GM12865 (cell line): ENCODE results near the gene NTN1.
A peak's percentile ranks its signal among the peaks of the same experiment; 100 is the strongest.
"Not testable (repeated sequence)": the region's sequence is repeated elsewhere in the genome, so short reads cannot be mapped to it uniquely, and the experiment has no call there.

Experiments used
- DNase-seq: peaks from one replicate; pipeline ENCODE4 v3.0.0; 2010; ENCODE audit warnings: low read depth
- H3K4me3 ChIP-seq: 2 replicates; pipeline ENCODE4 v1.5.1; 2011; ENCODE audit warnings: mild to moderate bottlenecking, low read depth, low read length, control low read depth
- TF ChIP-seq, protein P1 (sequence below): IDR thresholded peaks from 2 replicates; pipeline ENCODE4 v1.5.1; 2011; ENCODE audit warnings: low read length, control low read depth, low read depth, inconsistent platforms; ENCODE audit not compliant: insufficient read depth; ENCODE audit errors: missing control alignments

The NTN1 gene

GRCh38 chr17:8986295-8986694 lies 35.0 kb upstream of the NTN1 start:
- TF ChIP-seq, protein P1, sequence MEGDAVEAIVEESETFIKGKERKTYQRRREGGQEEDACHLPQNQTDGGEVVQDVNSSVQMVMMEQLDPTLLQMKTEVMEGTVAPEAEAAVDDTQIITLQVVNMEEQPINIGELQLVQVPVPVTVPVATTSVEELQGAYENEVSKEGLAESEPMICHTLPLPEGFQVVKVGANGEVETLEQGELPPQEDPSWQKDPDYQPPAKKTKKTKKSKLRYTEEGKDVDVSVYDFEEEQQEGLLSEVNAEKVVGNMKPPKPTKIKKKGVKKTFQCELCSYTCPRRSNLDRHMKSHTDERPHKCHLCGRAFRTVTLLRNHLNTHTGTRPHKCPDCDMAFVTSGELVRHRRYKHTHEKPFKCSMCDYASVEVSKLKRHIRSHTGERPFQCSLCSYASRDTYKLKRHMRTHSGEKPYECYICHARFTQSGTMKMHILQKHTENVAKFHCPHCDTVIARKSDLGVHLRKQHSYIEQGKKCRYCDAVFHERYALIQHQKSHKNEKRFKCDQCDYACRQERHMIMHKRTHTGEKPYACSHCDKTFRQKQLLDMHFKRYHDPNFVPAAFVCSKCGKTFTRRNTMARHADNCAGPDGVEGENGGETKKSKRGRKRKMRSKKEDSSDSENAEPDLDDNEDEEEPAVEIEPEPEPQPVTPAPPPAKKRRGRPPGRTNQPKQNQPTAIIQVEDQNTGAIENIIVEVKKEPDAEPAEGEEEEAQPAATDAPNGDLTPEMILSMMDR, result no peak
- H3K4me3 ChIP-seq, result no peak overlapping the region

GRCh38 chr17:8988263-8988935 lies 32.9 kb upstream of the NTN1 start:
- not testable (repeated sequence) for DNase-seq, H3K4me3 ChIP-seq

More at GRCh38 chr17:8986295-8986694, 35.0 kb upstream of the NTN1 start:
- DNase-seq, result no peak

DNA sequence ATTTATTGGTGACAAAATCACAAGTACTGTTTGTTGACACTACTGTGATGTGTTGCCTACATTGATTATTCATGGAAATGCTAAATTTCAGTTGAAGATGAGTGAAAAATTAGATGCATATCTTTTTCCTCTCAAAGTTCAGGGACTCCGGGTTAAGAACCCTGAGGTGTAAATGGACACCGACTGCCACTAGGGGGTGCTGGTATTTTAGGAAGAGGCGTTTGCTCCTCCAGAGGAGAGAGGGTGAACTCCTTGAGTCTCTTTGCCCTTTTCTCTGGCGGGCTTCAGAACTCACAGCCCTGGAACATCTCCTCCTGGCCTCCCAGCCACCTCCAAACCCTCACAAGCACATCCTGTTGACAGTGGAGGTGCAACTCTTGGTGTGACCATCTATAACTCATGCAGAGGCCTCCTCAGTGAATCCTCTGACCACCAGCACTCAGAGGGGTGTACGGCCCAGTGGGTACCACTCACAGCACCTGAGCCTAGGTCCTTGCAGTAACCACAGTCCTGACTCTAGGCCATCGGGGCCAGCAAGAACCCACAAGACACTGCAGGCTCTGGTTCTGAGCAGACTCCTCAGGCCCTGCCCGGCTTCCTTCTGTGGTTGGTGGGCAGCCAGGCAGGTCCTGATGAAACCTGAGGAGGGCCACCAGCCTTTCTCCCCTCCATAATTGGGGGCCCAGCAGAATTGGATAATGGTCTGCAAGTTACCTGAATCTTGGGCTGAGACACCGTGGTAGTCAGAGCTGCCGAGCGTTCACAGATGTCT lies 29.6 kb upstream of the NTN1 start:
- TF ChIP-seq, protein P1, result peak; percentile 64
- peak; percentile 84 for DNase-seq
- H3K4me3 ChIP-seq, result no peak overlapping the region

DNA sequence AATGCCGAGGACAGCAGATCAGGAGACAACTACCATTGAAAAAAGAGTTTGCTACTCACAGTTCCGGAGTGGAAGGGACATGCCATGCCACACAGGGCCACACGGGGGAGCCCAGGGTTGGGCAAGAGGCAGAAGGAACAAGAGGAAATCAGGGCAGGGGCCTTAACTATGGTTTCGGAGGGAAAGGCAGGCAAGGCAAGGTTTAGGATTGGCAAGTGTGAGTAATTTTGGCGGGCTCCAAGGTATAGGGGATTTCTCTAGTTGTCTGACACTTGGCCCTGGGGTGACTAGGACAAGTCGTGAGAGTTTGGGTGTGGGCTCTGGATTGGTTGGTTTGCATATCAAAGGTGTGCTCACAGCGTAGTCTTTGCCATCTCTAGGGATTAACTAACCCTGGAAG lies 27.0 kb upstream of the NTN1 start:
- TF ChIP-seq, protein P1, result peak; percentile 76
- no peak overlapping the region for H3K4me3 ChIP-seq
- peak; percentile 84 for DNase-seq

GRCh38 chr17:8995711-8996110 lies 25.6 kb upstream of the NTN1 start:
- DNase-seq, result peak; percentile 38
- H3K4me3 ChIP-seq, result no peak overlapping the region
- TF ChIP-seq, protein P1, result no peak

- peak; percentile 87 for DNase-seq
- TF ChIP-seq, protein P1, result peak; percentile 96
- H3K4me3 ChIP-seq, result no peak overlapping the region
Measured at GRCh38 chr17:8997994-8998628, 23.2 kb upstream of the NTN1 start.

- DNase-seq, result no peak
- TF ChIP-seq, protein P1, result no peak
- H3K4me3 ChIP-seq, result no peak overlapping the region
Measured at GRCh38 chr17:9001559-9001958, 19.8 kb upstream of the NTN1 start.
